DMS79 (cell line): ENCODE results near the gene TCERG1L.

Source experiments
- DNase-seq: peaks from one replicate; lab custom pipeline; 2025; lab: John Stamatoyannopoulos, UW

Gene TCERG1L

GRCh38 chr10:131124945-131125344, 186.6 kb downstream of the TCERG1L start:
- DNase-seq = no peak

DNA sequence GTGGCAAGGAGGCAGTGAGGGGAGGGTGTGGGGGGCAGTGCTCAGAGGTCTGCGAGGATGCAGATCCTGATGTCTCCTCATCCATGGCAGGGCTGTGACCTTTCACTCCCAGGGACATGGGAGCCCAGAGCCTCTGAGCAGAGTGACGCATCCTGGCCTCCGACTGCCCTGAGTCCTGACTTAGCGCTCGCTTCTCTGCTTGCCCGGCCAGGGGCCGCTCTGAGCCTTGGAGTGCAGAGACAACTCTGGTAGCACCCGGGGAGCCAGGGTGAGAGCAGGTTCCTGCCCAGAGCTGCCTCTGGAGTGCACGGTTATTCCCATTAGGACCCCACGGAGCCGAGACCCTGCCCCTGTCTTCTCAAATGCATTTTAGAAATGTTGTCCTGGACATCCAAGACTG, 188.0 kb downstream of the TCERG1L start:
- DNase-seq = no peak

DNA sequence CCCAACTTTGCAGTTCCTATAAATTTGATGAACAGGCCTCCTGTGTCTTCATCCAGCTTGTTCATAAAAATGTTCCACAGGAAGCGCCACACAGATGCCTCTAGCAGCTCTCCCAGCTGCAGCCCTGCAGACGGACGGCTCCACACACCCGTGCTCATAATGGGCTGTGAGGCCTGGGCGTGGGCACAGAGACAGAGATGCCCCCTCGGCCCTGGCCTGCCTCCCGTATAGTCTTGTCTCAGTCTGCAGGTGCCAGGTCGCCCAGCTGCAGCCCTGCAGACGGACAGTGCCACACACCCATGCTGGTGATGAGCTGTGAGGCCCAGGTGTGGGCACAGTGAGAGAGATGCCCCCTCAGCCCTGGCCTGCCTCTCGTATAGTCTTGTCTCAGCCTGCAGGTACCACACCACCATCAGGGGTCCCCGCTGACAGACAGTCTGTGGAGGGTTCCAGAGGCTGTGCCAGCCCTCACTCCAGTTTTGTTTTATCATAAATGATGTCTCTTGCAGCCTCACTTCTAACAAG, 189.9 kb downstream of the TCERG1L start:
- DNase-seq = no peak

DNA sequence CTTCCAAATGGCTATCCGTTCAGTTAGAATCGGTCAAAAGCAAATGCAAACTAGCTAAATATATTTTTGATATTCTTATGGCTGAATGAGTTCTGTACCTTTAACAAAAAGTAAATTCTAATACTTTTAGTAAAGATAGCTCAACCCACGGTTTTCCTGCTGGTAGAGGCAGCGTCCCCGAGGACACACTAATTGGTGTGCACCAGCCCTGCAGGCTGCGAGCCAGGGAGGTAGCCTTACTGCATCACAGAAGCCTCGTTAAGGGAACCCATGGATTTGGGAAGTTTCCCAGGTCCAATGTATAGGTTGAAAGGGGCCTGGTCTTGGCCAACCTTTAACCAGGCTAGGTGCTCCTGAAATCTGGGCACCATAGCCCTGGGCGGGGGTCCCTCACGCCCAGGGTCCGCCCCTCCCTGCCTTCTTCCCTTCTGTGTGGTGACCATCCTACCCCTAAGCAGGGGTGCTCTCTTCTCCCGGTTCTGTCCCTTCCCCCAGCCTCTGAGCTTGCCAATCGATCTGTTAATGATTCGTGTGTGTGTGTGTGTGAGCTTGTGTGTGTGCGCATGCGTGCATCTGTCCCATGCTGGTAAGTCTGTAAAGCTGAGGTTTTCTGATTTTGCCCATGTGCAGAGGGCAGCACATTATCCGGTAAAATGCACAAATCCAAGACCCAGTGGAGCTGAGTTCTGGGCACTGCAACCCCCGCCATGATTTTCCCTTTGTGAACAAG, 191.7 kb downstream of the TCERG1L start:
- DNase-seq = no peak

DNA sequence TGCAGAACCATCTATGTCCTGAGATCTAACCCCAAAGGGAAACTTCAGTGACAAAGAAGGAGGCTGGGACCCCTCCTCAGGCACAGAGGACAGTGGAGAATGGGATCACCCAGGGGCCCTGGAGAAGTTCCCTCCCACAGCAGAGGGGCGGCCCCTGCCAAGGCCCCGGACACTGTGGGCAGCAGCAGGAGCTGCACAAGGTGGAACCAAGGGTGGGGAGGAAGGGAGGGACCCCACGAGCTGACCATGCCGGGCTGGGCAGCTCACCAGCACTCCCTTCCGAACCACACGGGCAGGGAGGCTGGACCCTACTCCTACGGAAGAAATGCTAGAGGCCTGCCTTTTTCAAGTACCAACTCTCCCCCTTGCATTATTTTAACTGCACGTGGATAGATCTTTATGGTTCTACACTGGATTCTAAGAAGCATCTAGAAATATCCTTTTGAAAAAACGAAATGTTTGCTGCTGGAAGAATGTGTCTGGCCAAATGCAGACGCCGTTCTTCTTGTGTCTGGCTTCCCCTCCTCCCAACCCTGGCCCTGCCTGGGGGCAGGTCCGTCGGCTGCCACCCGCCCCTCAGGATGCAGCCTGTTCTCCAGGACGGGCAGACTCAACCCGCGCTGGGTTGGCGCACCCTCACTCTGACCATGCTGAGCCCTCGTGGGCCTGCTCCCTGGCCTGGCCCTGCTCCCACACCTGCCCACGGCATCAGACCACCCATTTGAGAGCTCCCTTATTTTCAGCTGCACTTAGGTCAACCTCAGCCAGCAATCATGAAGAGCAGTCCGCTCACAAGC, 193.9 kb downstream of the TCERG1L start:
- no peak for DNase-seq

- no peak for DNase-seq
Observed at GRCh38 chr10:131116991-131117375, 194.5 kb downstream of the TCERG1L start.

DNA sequence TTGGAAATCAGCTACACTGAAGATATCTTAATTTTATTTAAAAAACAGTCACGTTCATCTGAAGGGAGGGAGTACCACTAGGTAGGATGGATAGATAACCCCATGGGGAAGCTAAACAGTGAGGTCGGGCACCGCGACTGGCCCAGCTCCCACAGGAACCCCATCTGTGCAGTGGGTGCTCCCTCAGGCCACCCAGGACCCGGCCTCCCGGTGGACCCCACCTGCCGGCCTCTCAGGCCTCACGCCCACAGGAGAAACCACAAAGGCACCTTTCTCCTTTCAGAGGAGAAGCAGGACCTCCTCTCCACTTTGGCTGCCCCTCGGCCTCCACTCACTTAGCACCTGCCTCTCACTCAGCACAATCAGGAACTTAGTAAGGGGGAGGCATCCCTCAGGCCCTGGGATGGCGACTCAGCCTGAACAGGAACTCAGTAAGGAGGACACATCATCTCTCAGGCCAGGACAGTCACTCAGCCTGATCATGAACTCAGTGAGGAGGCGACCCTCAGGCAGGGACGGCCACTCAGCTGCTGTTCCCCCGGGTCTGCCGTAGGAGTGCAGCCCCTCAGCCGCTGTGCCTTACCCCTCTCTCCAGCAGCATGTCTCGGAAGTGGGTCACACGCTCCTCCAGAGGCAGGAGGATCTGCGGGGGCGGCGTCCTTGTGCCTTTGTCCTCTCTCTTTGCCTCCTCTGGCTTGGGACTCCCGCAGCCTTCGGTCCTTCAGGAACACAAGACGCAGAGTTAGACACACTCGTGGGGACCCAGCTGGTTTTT, 195.1 kb downstream of the TCERG1L start:
- no peak for DNase-seq

DNA sequence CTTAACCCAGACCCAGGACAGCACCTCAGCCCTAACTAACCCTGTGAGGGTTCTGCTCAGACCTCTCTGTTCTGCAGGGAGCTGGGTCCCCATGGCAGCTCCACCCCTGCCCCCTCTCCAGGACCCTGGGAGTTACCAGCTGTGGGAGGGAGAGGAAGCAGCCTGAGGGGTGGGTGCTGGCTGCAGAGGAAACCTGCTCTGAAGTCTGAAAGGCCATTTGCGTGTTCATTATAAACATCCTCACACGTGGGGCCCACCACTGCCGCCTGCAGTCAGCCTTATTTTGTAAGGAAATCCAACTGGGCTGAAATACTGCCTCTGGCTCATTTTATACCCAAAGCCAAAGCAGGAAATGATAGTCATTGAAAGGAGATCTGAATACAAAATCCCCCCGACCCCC, 195.7 kb downstream of the TCERG1L start:
- no peak for DNase-seq

GRCh38 chr10:131115321-131115720, 196.2 kb downstream of the TCERG1L start:
- no peak for DNase-seq

GRCh38 chr10:131114846-131115245, 196.7 kb downstream of the TCERG1L start:
- DNase-seq = no peak

GRCh38 chr10:131113709-131114291, 197.7 kb downstream of the TCERG1L start:
- DNase-seq = no peak

- DNase-seq = no peak
Observed at GRCh38 chr10:131113165-131113564, 198.4 kb downstream of the TCERG1L start.

DNA sequence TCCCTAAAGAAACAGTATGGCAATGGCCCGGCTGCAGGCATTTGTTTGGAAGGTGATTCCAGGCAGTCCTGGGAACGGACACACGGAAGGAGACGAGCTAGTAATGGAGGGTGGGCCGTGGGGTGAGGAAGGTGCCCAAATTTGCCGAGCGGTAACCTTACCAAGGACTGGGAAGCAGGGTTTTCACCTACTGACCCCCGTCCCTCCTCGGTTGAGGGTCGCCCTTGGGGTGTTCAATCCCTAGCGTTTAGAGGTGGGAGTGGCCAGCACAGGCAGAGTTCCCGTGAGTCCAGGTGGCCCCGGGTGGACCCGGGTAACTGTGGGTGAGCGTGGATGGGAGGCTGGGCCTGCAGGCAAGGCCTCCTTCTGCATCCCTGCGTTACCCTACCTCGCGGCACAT, 198.8 kb downstream of the TCERG1L start:
- DNase-seq = no peak

- DNase-seq = no peak
Observed at GRCh38 chr10:131111471-131112080, 199.9 kb downstream of the TCERG1L start.

DNA sequence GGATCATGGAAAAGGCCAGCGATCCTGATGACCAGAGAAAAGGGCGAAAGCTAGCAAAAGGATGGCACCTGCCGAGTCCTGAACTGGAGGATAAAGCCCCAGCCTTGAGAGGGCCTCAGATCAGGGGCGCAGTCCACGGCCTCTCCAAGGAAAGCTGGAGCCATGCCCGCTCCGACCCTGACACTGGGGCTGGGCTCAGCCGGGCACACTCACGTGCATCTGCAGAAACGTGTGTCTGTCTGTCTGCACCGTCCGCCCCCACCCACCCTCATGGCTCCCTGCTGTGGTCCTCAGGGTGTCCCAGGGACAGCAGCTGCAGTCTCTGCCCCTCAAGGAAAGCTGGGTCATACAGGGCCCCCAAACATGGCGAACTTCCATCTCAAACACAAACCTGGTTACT, 200.5 kb downstream of the TCERG1L start:
- no peak for DNase-seq

- no peak for DNase-seq
Observed at GRCh38 chr10:131110241-131110783, 201.2 kb downstream of the TCERG1L start.

GRCh38 chr10:131109726-131110125, 201.8 kb downstream of the TCERG1L start:
- DNase-seq = no peak

- no peak for DNase-seq
Observed at GRCh38 chr10:131109291-131109690, 202.2 kb downstream of the TCERG1L start.

DNA sequence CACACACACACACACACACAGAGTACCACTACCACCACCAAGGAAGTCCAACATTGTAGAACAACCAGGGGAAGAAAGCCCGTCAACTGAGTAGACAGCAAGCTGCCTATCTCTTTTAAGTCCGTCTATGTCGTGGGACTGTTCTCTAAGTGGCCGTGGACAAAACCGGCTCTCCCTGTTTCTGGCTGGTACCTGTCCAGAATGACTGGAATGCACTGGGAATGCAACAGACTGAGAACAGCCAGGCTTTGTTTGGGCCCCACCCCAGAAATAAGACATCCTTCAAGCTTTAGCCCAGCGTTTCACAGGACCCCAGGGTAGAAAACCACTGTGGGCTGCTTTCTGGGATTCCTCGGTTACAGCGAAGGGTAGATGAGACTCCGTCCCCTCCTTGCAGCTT, 203.6 kb downstream of the TCERG1L start:
- DNase-seq = no peak

- no peak for DNase-seq
Observed at GRCh38 chr10:131102676-131103075, 208.8 kb downstream of the TCERG1L start.

DNA sequence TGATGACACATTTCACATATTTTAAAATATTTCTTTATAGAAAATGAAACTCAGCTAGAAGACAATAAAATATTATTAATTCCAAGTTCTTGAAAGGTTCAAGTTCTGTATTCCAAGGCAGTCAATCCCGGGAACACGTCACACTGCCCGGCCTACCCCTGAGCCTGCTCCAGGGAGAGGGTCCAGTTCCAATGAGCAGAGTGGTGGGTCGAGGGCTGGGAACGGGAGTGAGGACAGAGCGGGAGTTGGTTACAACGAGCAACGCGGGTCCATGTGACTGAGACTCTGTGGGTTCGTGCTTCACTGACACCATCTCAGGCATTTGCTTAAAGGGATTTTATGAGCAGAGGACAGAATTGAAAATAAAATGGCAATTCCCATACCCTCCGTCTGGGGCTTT, 209.4 kb downstream of the TCERG1L start:
- DNase-seq = no peak
